ENCODE results near the gene HS6ST2.

GRCh38 chrX:132669142-132669541, 289.3 kb downstream of the HS6ST2 start:
- TF ChIP-seq CTCF (IDR thresholded peaks at IDR 0.05; ENCODE audit: low read length) (no peak), EZH2 (optimal IDR thresholded peaks at IDR 0.05; ENCODE audit: low read depth, low read length) (no peak)

Measured in MM.1S (cell line).